ENCODE measurements around the gene SPRN. TPM values are rescaled to one million over a fixed set of nuclear protein-coding genes. Genes with fewer than 3 reads are reported as not detected.

The SPRN gene
- total RNA-seq, 1 experiment from 2014 or later: not detected

DNA sequence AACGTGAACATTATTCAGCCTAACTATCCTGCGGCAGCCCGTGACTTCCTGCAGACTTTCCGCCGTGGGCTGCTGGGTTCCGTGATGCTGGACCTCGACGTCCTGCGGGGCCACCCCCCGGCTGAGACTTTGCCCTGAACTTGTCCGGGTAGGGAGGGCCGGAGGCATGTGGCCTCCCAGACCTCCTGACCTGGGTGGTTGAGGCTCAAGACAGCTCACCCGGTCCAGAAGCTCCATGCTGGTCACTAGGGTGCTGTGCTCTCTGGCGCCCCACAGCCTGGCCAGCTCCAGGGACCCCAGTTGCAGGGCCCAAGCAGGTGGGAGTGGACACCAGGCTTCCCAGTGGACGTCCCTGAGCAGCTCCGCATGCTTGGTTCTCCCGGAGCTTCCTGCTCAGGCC lies 4.4 kb downstream of the SPRN start:
- Histone ChIP-seq H3K27me3 (ENCODE audit: insufficient read depth, low read depth) (no peaks in the 10 kb centered on the region), H3K4me2 (no peak overlapping the region), H3K9me3 (ENCODE audit: insufficient read depth, low read depth) (no peaks in the 10 kb centered on the region), H3K4me1 (replicated peaks; ENCODE audit: insufficient read depth) (no peaks in the 10 kb centered on the region), H3K36me3 (ENCODE audit: low read depth) (no peaks in the 10 kb centered on the region), H2AFZ (no peak overlapping the region), H3K79me2 (ENCODE audit: low read depth) (no peaks in the 10 kb centered on the region), H4K20me1 (ENCODE audit: insufficient read depth) (no peaks in the 10 kb centered on the region), H3F3A (ENCODE audit: insufficient read depth, low read depth) (no peaks in the 10 kb centered on the region), H3K4me3 (no peak overlapping the region), H3K9me2 (ENCODE audit: insufficient read depth) (no peaks in the 10 kb centered on the region), H3K27ac (no peak overlapping the region)
- CTCF ChIA-PET: no interaction called here
- TF ChIP-seq CTCF (conservative IDR thresholded peaks at IDR 0.05) (no peak), EZH2 (IDR thresholded peaks at IDR 0.05; ENCODE audit: low read depth) (no peak)
- POLR2A ChIA-PET (ENCODE audit: unreplicated experiment): no interaction called here
- intact Hi-C loops (cut with micrococcal nuclease; ENCODE audit: unreplicated experiment): no loop called here
- DNase-seq: no peak
- no TSS peak for BruUV-seq (replicated peaks)

DNA sequence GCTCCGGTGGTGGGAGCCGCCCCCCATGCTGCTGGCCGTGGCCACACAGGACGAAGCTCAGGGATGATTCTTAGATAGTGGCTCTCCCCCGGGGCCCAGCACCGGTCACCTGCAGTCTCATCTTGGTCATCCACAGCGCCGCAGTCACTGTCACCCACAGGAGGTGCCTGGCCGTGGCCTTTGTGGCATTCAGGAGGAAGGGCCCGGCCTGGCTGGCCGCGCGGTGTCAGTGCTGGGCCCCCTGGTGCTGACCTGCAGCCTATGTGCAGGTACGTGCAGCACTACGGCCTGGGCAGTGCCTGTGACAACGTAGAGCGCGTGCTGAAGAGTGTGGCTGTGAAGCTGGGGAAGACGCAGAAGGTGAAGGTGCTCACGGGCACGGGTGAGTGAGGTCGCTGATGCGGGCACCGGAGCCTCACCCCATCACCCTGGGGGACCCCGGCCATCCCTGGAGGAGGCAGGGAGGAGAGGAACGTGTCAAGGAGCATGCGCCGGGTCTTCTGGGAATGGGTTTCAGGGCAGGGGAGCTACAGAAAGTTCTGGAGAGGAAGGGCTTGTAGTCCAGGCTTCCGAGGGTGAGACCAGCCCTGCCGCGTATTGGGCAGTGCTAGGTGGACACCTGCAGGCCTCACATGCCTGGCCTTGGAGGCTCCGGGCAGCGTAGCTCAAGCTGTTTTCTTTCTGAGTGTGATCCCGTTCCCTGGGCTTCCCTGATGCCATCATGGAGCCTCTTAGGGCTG lies 5.0 kb downstream of the SPRN start:
- no peaks in the 10 kb centered on the region for H3K27me3 ChIP-seq (ENCODE audit: insufficient read depth, low read depth)
- intact Hi-C loops (cut with micrococcal nuclease; ENCODE audit: unreplicated experiment): no loop called here
- no peaks in the 10 kb centered on the region for H3K4me1 ChIP-seq (replicated peaks; ENCODE audit: insufficient read depth)
- DNase-seq: no peak
- CTCF ChIA-PET: no interaction called here
- no peaks in the 10 kb centered on the region for H3F3A ChIP-seq (ENCODE audit: insufficient read depth, low read depth)
- no TSS peak for BruUV-seq (replicated peaks)
- H2AFZ ChIP-seq: no peak overlapping the region
- H4K20me1 ChIP-seq (ENCODE audit: insufficient read depth): no peaks in the 10 kb centered on the region
- POLR2A ChIA-PET (ENCODE audit: unreplicated experiment): no interaction called here
- no peak overlapping the region for H3K4me2 ChIP-seq
- TF ChIP-seq CTCF (conservative IDR thresholded peaks at IDR 0.05) (no peak), EZH2 (IDR thresholded peaks at IDR 0.05; ENCODE audit: low read depth) (no peak)
- no peak overlapping the region for H3K4me3 ChIP-seq
- H3K27ac ChIP-seq: no peak overlapping the region
- no peaks in the 10 kb centered on the region for H3K9me3 ChIP-seq (ENCODE audit: insufficient read depth, low read depth)
- H3K36me3 ChIP-seq (ENCODE audit: low read depth): no peaks in the 10 kb centered on the region
- H3K9me2 ChIP-seq (ENCODE audit: insufficient read depth): no peaks in the 10 kb centered on the region
- H3K79me2 ChIP-seq (ENCODE audit: low read depth): no peaks in the 10 kb centered on the region

GRCh38 chr10:133418289-133418993 lies 6.0 kb downstream of the SPRN start:
- ChIA-PET CTCF (no interaction called here), POLR2A (ENCODE audit: unreplicated experiment) (no interaction called here)
- intact Hi-C loops (cut with micrococcal nuclease; ENCODE audit: unreplicated experiment): no loop called here
- no peak overlapping the region for H3K27ac ChIP-seq
- H3K4me3 ChIP-seq: no peak overlapping the region
- no peaks in the 10 kb centered on the region for H4K20me1 ChIP-seq (ENCODE audit: insufficient read depth)
- H3K9me3 ChIP-seq (ENCODE audit: insufficient read depth, low read depth): no peaks in the 10 kb centered on the region
- no peak overlapping the region for H2AFZ ChIP-seq
- H3F3A ChIP-seq (ENCODE audit: insufficient read depth, low read depth): no peaks in the 10 kb centered on the region
- no peaks in the 10 kb centered on the region for H3K4me1 ChIP-seq (replicated peaks; ENCODE audit: insufficient read depth)
- no peaks in the 10 kb centered on the region for H3K9me2 ChIP-seq (ENCODE audit: insufficient read depth)
- BruUV-seq (replicated peaks): no TSS peak
- no peak for DNase-seq
- H3K27me3 ChIP-seq (ENCODE audit: insufficient read depth, low read depth): no peaks in the 10 kb centered on the region
- no peaks in the 10 kb centered on the region for H3K36me3 ChIP-seq (ENCODE audit: low read depth)
- H3K4me2 ChIP-seq: no peak overlapping the region
- H3K79me2 ChIP-seq (ENCODE audit: low read depth): no peaks in the 10 kb centered on the region
- TF ChIP-seq CTCF (conservative IDR thresholded peaks at IDR 0.05) (no peak), EZH2 (IDR thresholded peaks at IDR 0.05; ENCODE audit: low read depth) (no peak)

Data from PC-9 (cell line).